CD4-positive, alpha-beta T cell treated with Interleukin-10 for 1 hour (primary cell): ENCODE measurements around the gene TPSD1.

Experiments
- DNase-seq: peaks from one replicate; pipeline ENCODE4 v3.0.0-alpha.2; 2020

Gene TPSD1

GRCh38 chr16:1301562-1301961, 45.7 kb downstream of the TPSD1 start:
- no peak for DNase-seq

- no peak for DNase-seq
These were observed 50.0 kb downstream of the TPSD1 start for GRCh38 chr16:1305823-1306222.

GRCh38 chr16:1306334-1306733, 50.5 kb downstream of the TPSD1 start:
- DNase-seq: no peak

- DNase-seq: no peak
These were observed 52.4 kb downstream of the TPSD1 start for GRCh38 chr16:1308036-1308976.
